GM21619 (cell line): Measurements from ENCODE around the gene MCUB.

Experiments used
- ATAC-seq: cut with Tn5 transposase; IDR thresholded peaks from one replicate; pipeline ENCODE4 v1.9.1; 2021; ENCODE audit not compliant: unreplicated experiment

Gene MCUB

GRCh38 chr4:109728385-109728784, 168.3 kb downstream of the MCUB start:
- no peak for ATAC-seq

- ATAC-seq, result no peak
These were observed 169.2 kb downstream of the MCUB start for GRCh38 chr4:109729117-109729717.

- peak; percentile 77 for ATAC-seq
These were observed 169.9 kb downstream of the MCUB start, which contains the start of gene PLA2G12A for GRCh38 chr4:109729718-109730618. Gene PLA2G12A (minus strand): TSS chr4:109730070. CDS start chr4:109729809, 261 bp downstream.

GRCh38 chr4:109730619-109731545, 170.8 kb downstream of the MCUB start:
- ATAC-seq, result no peak

- no peak for ATAC-seq
These were observed 173.7 kb downstream of the MCUB start for GRCh38 chr4:109733728-109734127.

- no peak for ATAC-seq
These were observed 175.7 kb downstream of the MCUB start for GRCh38 chr4:109735566-109736365.
